H1 (cell line): ENCODE data around the gene DCUN1D2. TPM values are rescaled to one million over a fixed set of nuclear protein-coding genes. Genes with fewer than 3 reads are reported as not detected.

Source experiments
- CTCF ChIA-PET: fragments of 300-600 bp; sonication (Branson Sonifier 250); formaldehyde crosslinking; loops from one replicate; lab custom pipeline; 2021; ENCODE audit not compliant: partially characterized antibody; lab: Charles Lee
- POLR2A ChIA-PET: fragments of 300-600 bp; sonication (Branson Sonifier 250); formaldehyde crosslinking; loops from one replicate; lab custom pipeline; 2021; ENCODE audit warnings: inconsistent platforms; ENCODE audit not compliant: partially characterized antibody; lab: Charles Lee
- DNase-seq, 2 experiments: peaks; one replicate each; pipeline versions ENCODE4 v3.0.0 to v3.0.0-alpha.2; 2010 to 2022; ENCODE audit warnings: low spot score in 2 of 2, low read depth in 1 of 2, mixed read lengths in 1 of 2
- FAIRE-seq: peaks from 2 replicates; lab custom pipeline; 2011; peaks lifted over from hg19 to GRCh38; lab: Jason Lieb, UNC
- H2AFZ ChIP-seq: 2 replicates; pipeline ENCODE4 v1.8.1; 2012; ENCODE audit warnings: low read length, inconsistent platforms
- H2AK5ac ChIP-seq: 2 replicates; pipeline ENCODE4 v1.6.1; 2013; ENCODE audit warnings: low read depth, low read length
- H2BK120ac ChIP-seq: replicated peaks from 2 replicates; pipeline ENCODE3; 2013; ENCODE audit warnings: low read depth, low read length, inconsistent platforms
- H2BK12ac ChIP-seq: 2 replicates; pipeline ENCODE4 v1.6.1; 2013; ENCODE audit warnings: low read depth, low read length
- H2BK15ac ChIP-seq: 2 replicates; pipeline ENCODE4 v1.6.1; 2013; ENCODE audit warnings: low read length
- H2BK20ac ChIP-seq: 2 replicates; pipeline ENCODE4 v1.6.1; 2013; ENCODE audit warnings: low read length
- H2BK5ac ChIP-seq: 2 replicates; pipeline ENCODE4 v1.6.1; 2013; ENCODE audit warnings: low read depth, low read length
- H3K14ac ChIP-seq: 2 replicates; pipeline ENCODE4 v1.6.1; 2013; ENCODE audit warnings: inconsistent platforms; ENCODE audit not compliant: insufficient read length
- H3K18ac ChIP-seq: 2 replicates; pipeline ENCODE4 v1.6.1; 2013; ENCODE audit warnings: low read length; ENCODE audit errors: extremely low read depth
- H3K23ac ChIP-seq: 2 replicates; pipeline ENCODE4 v1.6.1; 2013; ENCODE audit warnings: inconsistent platforms; ENCODE audit not compliant: insufficient read length
- H3K23me2 ChIP-seq: 2 replicates; pipeline ENCODE4 v1.6.1; 2013; ENCODE audit warnings: low read depth, low read length
- H3K27ac ChIP-seq: 2 replicates; pipeline ENCODE4 v1.6.1; 2011; ENCODE audit warnings: low read depth, low read length, inconsistent platforms
- H3K27me3 ChIP-seq, 4 experiments: replicated peaks in 1 of 4; 1 replicate in 1 of 4; 2 replicates in 3 of 4; pipeline versions ENCODE4 v1.6.1 to v1.8.1; 2011 to 2013; ENCODE audit warnings: low read length in 3 of 4, mild to moderate bottlenecking in 3 of 4, inconsistent platforms in 2 of 4, mixed read lengths in 2 of 4, moderate library complexity in 1 of 4; ENCODE audit not compliant: control insufficient read depth in 3 of 4, insufficient read depth in 3 of 4; ENCODE audit errors: extremely low read depth in 1 of 4
- H3K36me3 ChIP-seq, 4 experiments: 2 replicates each; pipeline versions ENCODE4 v1.6.1 to v1.8.1; 2011 to 2013; ENCODE audit warnings: mild to moderate bottlenecking in 4 of 4, low read length in 3 of 4, moderate library complexity in 2 of 4, control low read depth in 1 of 4, inconsistent platforms in 1 of 4; ENCODE audit not compliant: insufficient read depth in 4 of 4, control insufficient read depth in 2 of 4
- H3K4ac ChIP-seq: replicated peaks from 2 replicates; pipeline ENCODE3; 2013; ENCODE audit warnings: low read length, low read depth, mixed read lengths, inconsistent platforms; ENCODE audit not compliant: insufficient read length
- H3K4me1 ChIP-seq, 4 experiments: replicated peaks in 1 of 4; 1 replicate in 1 of 4; 2 replicates in 3 of 4; pipeline versions ENCODE4 v1.6.1 to v1.8.1; 2011 to 2013; ENCODE audit warnings: low read length in 3 of 4, inconsistent platforms in 2 of 4, mixed read lengths in 1 of 4; ENCODE audit not compliant: insufficient read depth in 4 of 4, control insufficient read depth in 3 of 4
- H3K4me2 ChIP-seq, 2 experiments: 2 replicates each; pipeline versions ENCODE4 v1.6.1 to v1.8.1; 2011 to 2013; ENCODE audit warnings: low read depth in 2 of 2, low read length in 2 of 2, control low read depth in 1 of 2, inconsistent platforms in 1 of 2, mild to moderate bottlenecking in 1 of 2; ENCODE audit not compliant: insufficient read depth in 1 of 2
- H3K4me3 ChIP-seq, 4 experiments: fragments of 200-600, 300-600 bp in 1 of 4; sonication (generic), shearing (Covaris generic), sonication (Bioruptor Twin) in 1 of 4; 2 replicates each; pipeline versions ENCODE4 v1.5.1 to v1.8.1; 2011 to 2016; ENCODE audit warnings: low read length in 4 of 4, low read depth in 3 of 4, control low read depth in 2 of 4, inconsistent platforms in 2 of 4, mild to moderate bottlenecking in 2 of 4, mixed read lengths in 1 of 4, moderate library complexity in 1 of 4; ENCODE audit not compliant: insufficient read depth in 2 of 4; ENCODE audit errors: extremely low read depth in 1 of 4
- H3K56ac ChIP-seq: replicated peaks from 2 replicates; pipeline ENCODE3; 2013; ENCODE audit warnings: low read depth, mild to moderate bottlenecking, mixed read lengths, low read length, inconsistent platforms; ENCODE audit not compliant: insufficient read length
- H3K79me1 ChIP-seq: 2 replicates; pipeline ENCODE4 v1.6.1; 2013; ENCODE audit warnings: low read depth, low read length, control low read depth
- H3K79me2 ChIP-seq, 2 experiments: 2 replicates each; pipeline versions ENCODE4 v1.6.1 to v1.8.1; 2012 to 2013; ENCODE audit warnings: low read length in 2 of 2, mild to moderate bottlenecking in 2 of 2, inconsistent platforms in 1 of 2; ENCODE audit not compliant: insufficient read depth in 2 of 2, control insufficient read depth in 1 of 2
- H3K9ac ChIP-seq, 4 experiments: replicated peaks in 1 of 4; 1 replicate in 1 of 4; 2 replicates in 3 of 4; pipeline versions ENCODE4 v1.6.1 to v1.8.1; 2011 to 2013; ENCODE audit warnings: low read depth in 3 of 4, low read length in 3 of 4, control low read depth in 2 of 4, mild to moderate bottlenecking in 2 of 4, moderate library complexity in 2 of 4, inconsistent platforms in 1 of 4; ENCODE audit errors: extremely low read depth in 1 of 4
- H3K9me3 ChIP-seq, 2 experiments: 2 replicates each; pipeline versions ENCODE4 v1.6.1 to v1.8.1; 2012 to 2013; ENCODE audit warnings: mild to moderate bottlenecking in 2 of 2, moderate library complexity in 2 of 2, control low read depth in 1 of 2, inconsistent platforms in 1 of 2, low read depth in 1 of 2, low read length in 1 of 2, mixed read lengths in 1 of 2; ENCODE audit not compliant: insufficient read depth in 2 of 2
- H4K20me1 ChIP-seq, 2 experiments: replicated peaks in 1 of 2; 2 replicates each; pipeline versions ENCODE3 to v1.8.1; 2011 to 2013; ENCODE audit warnings: inconsistent platforms in 2 of 2, low read length in 2 of 2, mild to moderate bottlenecking in 1 of 2; ENCODE audit not compliant: insufficient read depth in 2 of 2, control insufficient read depth in 1 of 2
- H4K5ac ChIP-seq: 2 replicates; pipeline ENCODE4 v1.6.1; 2013; ENCODE audit warnings: low read length, low read depth, mixed read lengths, inconsistent platforms; ENCODE audit not compliant: insufficient read length
- H4K8ac ChIP-seq: 2 replicates; pipeline ENCODE4 v1.8.0; 2013; ENCODE audit warnings: mild to moderate bottlenecking, moderate library complexity, low read length, inconsistent platforms; ENCODE audit not compliant: insufficient read depth; ENCODE audit errors: extremely low read depth
- H4K91ac ChIP-seq: replicated peaks from 2 replicates; pipeline ENCODE3; 2013; ENCODE audit warnings: low read length, mixed read lengths, inconsistent platforms; ENCODE audit not compliant: insufficient read length
- FOSL1 ChIP-seq: IDR thresholded peaks from 2 replicates; pipeline ENCODE4 v1.6.1; 2011; ENCODE audit warnings: mild to moderate bottlenecking, low read depth, low read length, moderate library complexity; ENCODE audit not compliant: insufficient read depth
- HDAC6 ChIP-seq: IDR thresholded peaks from one replicate; pipeline ENCODE4 v1.7.1; 2012; ENCODE audit warnings: low read depth, mild to moderate bottlenecking, inconsistent platforms, low read length, moderate library complexity
- MAX ChIP-seq: IDR thresholded peaks from 2 replicates; pipeline ENCODE4 v1.6.1; 2012; ENCODE audit warnings: inconsistent platforms
- SP2 ChIP-seq: IDR thresholded peaks from 2 replicates; pipeline ENCODE4 v1.6.1; 2012; ENCODE audit warnings: mild to moderate bottlenecking, low read length, inconsistent platforms
- WGBS, 2 experiments: shearing (Covaris generic) in 1 of 2; methylation state at CpG; one replicate each; pipeline versions ENCODE4 v1.1.6 to v1.1.7; 2013 to 2015; ENCODE audit warnings: low lambda C conversion rate in 2 of 2, mixed read lengths in 2 of 2, inconsistent platforms in 1 of 2, low coverage in 1 of 2, missing lambda C conversion rate in 1 of 2; ENCODE audit not compliant: insufficient replicate concordance in 2 of 2, insufficient coverage in 1 of 2, insufficient read length in 1 of 2; ENCODE audit errors: extremely low coverage in 1 of 2, missing lambda C conversion rate in 1 of 2; 5-methylcytosine and 5-hydroxymethylcytosine counted together
- polyA plus RNA-seq, 7 experiments: library from polyadenylated mRNA; depleted of rRNA in 3 of 7; stranded (reverse) in 5 of 7; unstranded in 2 of 7; fragments of >200 nt in 5 of 7; fragments of 200-250 nt in 2 of 7; gene quantifications; 1 replicate in 5 of 7; 2 replicates in 1 of 7; 4 replicates in 1 of 7; pipeline versions ENCODE4 v1.2.1 to v1.2.3, GENCODE V29; 2011 to 2013; ENCODE audit warnings: missing spikeins in 2 of 7, mixed read lengths in 2 of 7
- total RNA-seq: library from RNA; stranded (reverse); fragmentation: NEBNext Ultra II Directional; extraction: Animal tissue kit (Norgen Biotek cat#: 25700); gene quantifications from 2 replicates; pipeline ENCODE4 v1.2.1, GENCODE V29; 2021
- TF ChIP-seq, protein P1 (sequence below): IDR thresholded peaks from 2 replicates; pipeline ENCODE4 v1.6.1; 2012; ENCODE audit warnings: low read length, inconsistent platforms

Gene DCUN1D2
- total and polyA plus RNA-seq, 2 of the 8 experiments (the other 6 are each of a cell fraction or from before 2014, with no cell fraction given) = 19.5 to 35.3 TPM

GRCh38 chr13:113465300-113465699, 25.2 kb downstream of the DCUN1D2 start:
- Histone ChIP-seq H3K56ac (no peak overlapping the region), H3K36me3 (peaks cover 6 to 57% (median 15%) of the 10 kb centered on the region in 4 experiments; a peak in 7 of 8 replicates), H3K23ac (no peak overlapping the region), H2AFZ (no peak overlapping the region), H3K4me1 (peaks cover 0 to 15% (median 5%) of the 10 kb centered on the region in 4 experiments; a peak in 6 of 7 replicates), H3K4me2 (no peak overlapping the region), H3K14ac (no peak overlapping the region), H3K18ac (no peak overlapping the region), H2BK20ac (no peak overlapping the region), H2BK120ac (no peak overlapping the region), H3K9me3 (no peaks in the 10 kb centered on the region), H3K9ac (no peak overlapping the region), H3K27ac (no peak overlapping the region), H4K20me1 (peaks cover 4 to 12% of the 10 kb centered on the region in 2 experiments), H4K8ac (no peak overlapping the region), H2BK12ac (no peak overlapping the region), H3K4ac (no peak overlapping the region), H2BK5ac (no peak overlapping the region), H3K4me3 (no peak overlapping the region), H4K91ac (no peak overlapping the region), H2AK5ac (no peak overlapping the region), H3K27me3 (no peaks in the 10 kb centered on the region), H4K5ac (no peak overlapping the region), H3K23me2 (no peaks in the 10 kb centered on the region), H3K79me1 (peaks cover 3% of the 10 kb centered on the region), H2BK15ac (no peak overlapping the region), H3K79me2 (peaks cover 0 to 14% of the 10 kb centered on the region in 2 experiments; a peak in 2 of 4 replicates)
- TF ChIP-seq HDAC6 = no peak
- TF ChIP-seq, protein P1, sequence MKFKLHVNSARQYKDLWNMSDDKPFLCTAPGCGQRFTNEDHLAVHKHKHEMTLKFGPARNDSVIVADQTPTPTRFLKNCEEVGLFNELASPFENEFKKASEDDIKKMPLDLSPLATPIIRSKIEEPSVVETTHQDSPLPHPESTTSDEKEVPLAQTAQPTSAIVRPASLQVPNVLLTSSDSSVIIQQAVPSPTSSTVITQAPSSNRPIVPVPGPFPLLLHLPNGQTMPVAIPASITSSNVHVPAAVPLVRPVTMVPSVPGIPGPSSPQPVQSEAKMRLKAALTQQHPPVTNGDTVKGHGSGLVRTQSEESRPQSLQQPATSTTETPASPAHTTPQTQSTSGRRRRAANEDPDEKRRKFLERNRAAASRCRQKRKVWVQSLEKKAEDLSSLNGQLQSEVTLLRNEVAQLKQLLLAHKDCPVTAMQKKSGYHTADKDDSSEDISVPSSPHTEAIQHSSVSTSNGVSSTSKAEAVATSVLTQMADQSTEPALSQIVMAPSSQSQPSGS = no peak
- TF ChIP-seq SP2 = no peak
- TF ChIP-seq FOSL1 = no peak
- no peak for TF ChIP-seq MAX
- WGBS, 2 experiments = 95% methylated on average over 4 of the region's 4 CpGs; no CpG with 5 or more reads in 1 of the 2 experiments
- CTCF ChIA-PET = interaction anchor here (0.7 to 3.0 kb wide), 7 partner anchors 8 to 97 kb away, joined by 3 to 18 read pairs (median 7); no protein-coding TSS in a partner anchor
- no peak for FAIRE-seq
- no peak for DNase-seq
- POLR2A ChIA-PET = no interaction called here
